OCI-LY1 (cell line): Measurements from ENCODE around the gene LPAR5.

Source experiments
- H2AFZ ChIP-seq: fragments of 200-600 bp; sonication (generic), shearing (Covaris generic); 2 replicates; pipeline ENCODE4 v1.6.0; 2014; ENCODE audit warnings: antibody characterized with exemption, mild to moderate bottlenecking, low read length
- H3F3A ChIP-seq: fragments of 200-600 bp; sonication (generic), shearing (Covaris generic); 2 replicates; pipeline ENCODE4 v1.6.0; 2014; ENCODE audit warnings: mild to moderate bottlenecking, antibody characterized with exemption, low read length, moderate library complexity; ENCODE audit not compliant: insufficient read depth
- H3K27ac ChIP-seq: fragments of 200-600 bp; sonication (generic); 2 replicates; pipeline ENCODE4 v1.5.1; 2014; ENCODE audit warnings: low read length, mixed run types, mild to moderate bottlenecking, low read depth; ENCODE audit not compliant: poor library complexity, severe bottlenecking
- H3K27me3 ChIP-seq: fragments of 200-600 bp; sonication (generic); 2 replicates; pipeline ENCODE4 v1.6.0; 2014; ENCODE audit warnings: antibody characterized with exemption, mild to moderate bottlenecking, low read length, moderate library complexity; ENCODE audit not compliant: insufficient read depth
- H3K36me3 ChIP-seq: fragments of 200-600 bp; sonication (generic); 2 replicates; pipeline ENCODE4 v1.6.1; 2014; ENCODE audit warnings: mild to moderate bottlenecking, antibody characterized with exemption, low read length, moderate library complexity, mixed read lengths; ENCODE audit not compliant: insufficient read depth
- H3K4me1 ChIP-seq: fragments of 200-600 bp; sonication (generic); 2 replicates; pipeline ENCODE4 v1.5.1; 2014; ENCODE audit warnings: mild to moderate bottlenecking, low read length, moderate library complexity; ENCODE audit not compliant: insufficient read depth, severe bottlenecking
- H3K4me2 ChIP-seq: fragments of 200-600 bp; sonication (generic), shearing (Covaris generic); 2 replicates; pipeline ENCODE4 v1.6.1; 2014; ENCODE audit warnings: low read length
- H3K4me3 ChIP-seq: fragments of 200-600 bp; sonication (generic); 2 replicates; pipeline ENCODE4 v1.5.1; 2014; ENCODE audit warnings: low read length, low read depth, mild to moderate bottlenecking, mixed read lengths; ENCODE audit not compliant: poor library complexity, severe bottlenecking
- H3K79me2 ChIP-seq: fragments of 200-600 bp; shearing (Covaris generic); 2 replicates; pipeline ENCODE4 v1.6.1; 2016; ENCODE audit warnings: mixed run types, low read length, mixed read lengths; ENCODE audit not compliant: insufficient read depth
- H3K9ac ChIP-seq: fragments of 200-600 bp; sonication (generic), shearing (Covaris generic); 2 replicates; pipeline ENCODE4 v1.6.1; 2014; ENCODE audit warnings: mild to moderate bottlenecking, low read length, mixed read lengths
- H3K9me2 ChIP-seq: fragments of 200-600 bp; sonication (generic), shearing (Covaris generic); 2 replicates; pipeline ENCODE4 v1.6.1; 2014; ENCODE audit warnings: low read depth, mild to moderate bottlenecking, low read length, mixed read lengths
- H3K9me3 ChIP-seq: fragments of 200-600 bp; shearing (Covaris generic); 2 replicates; pipeline ENCODE4 v1.6.1; 2014; ENCODE audit warnings: low read length, mixed read lengths
- H4K20me1 ChIP-seq: fragments of 200-600 bp; sonication (generic), shearing (Covaris generic); 2 replicates; pipeline ENCODE4 v1.6.0; 2016; ENCODE audit warnings: mild to moderate bottlenecking, low read length; ENCODE audit not compliant: insufficient read depth
- EZH2 ChIP-seq: fragments of 200-600 bp; sonication (generic), shearing (Covaris generic); IDR thresholded peaks from 2 replicates; pipeline ENCODE4 v1.8.0; 2017; ENCODE audit warnings: borderline replicate concordance, mixed run types, mild to moderate bottlenecking, antibody characterized with exemption, low read length, moderate library complexity, mixed read lengths
- TF ChIP-seq, protein P1 (sequence below): fragments of 200-600 bp; sonication (generic), shearing (Covaris generic); IDR thresholded peaks from 2 replicates; pipeline ENCODE4 v1.5.1; 2017; ENCODE audit warnings: mild to moderate bottlenecking, antibody characterized with exemption, low read length, moderate library complexity, mixed read lengths

LPAR5 gene

DNA sequence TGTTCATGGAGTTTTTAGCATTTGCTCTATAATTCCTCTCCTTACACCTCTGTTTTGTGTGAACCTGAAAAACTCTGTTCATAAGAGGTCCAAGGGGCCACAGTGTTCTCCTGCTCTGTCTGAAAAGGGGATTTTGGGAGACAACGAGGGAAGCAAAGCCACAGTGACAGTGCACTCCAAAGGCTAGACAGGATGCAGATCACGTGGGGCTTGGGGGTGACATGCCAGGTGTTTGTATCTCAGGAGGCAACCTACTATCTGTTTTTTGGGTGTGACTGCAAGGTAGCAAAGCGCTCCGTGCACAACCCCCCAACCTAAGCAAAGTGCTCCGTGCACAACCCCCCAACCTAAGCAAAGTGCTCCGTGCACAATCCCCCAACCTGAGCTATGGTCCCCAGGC lies 23.5 kb downstream of the LPAR5 start:
- Histone ChIP-seq H3K4me3 (no peak overlapping the region), H3K4me1 (peaks cover 36% of the 10 kb centered on the region), H4K20me1 (no peaks in the 10 kb centered on the region), H2AFZ (no peak overlapping the region), H3K9me3 (no peaks in the 10 kb centered on the region), H3K36me3 (no peaks in the 10 kb centered on the region), H3K9ac (peak overlapping the region; percentile 36; the same call in 1 of the 2 replicates), H3K27me3 (no peaks in the 10 kb centered on the region), H3K27ac (peak overlapping the region; percentile 86), H3K79me2 (no peaks in the 10 kb centered on the region), H3K4me2 (peak overlapping the region; percentile 53; the same call in 1 of the 2 replicates), H3F3A (peaks cover 28% of the 10 kb centered on the region), H3K9me2 (no peaks in the 10 kb centered on the region)
- TF ChIP-seq, protein P1, sequence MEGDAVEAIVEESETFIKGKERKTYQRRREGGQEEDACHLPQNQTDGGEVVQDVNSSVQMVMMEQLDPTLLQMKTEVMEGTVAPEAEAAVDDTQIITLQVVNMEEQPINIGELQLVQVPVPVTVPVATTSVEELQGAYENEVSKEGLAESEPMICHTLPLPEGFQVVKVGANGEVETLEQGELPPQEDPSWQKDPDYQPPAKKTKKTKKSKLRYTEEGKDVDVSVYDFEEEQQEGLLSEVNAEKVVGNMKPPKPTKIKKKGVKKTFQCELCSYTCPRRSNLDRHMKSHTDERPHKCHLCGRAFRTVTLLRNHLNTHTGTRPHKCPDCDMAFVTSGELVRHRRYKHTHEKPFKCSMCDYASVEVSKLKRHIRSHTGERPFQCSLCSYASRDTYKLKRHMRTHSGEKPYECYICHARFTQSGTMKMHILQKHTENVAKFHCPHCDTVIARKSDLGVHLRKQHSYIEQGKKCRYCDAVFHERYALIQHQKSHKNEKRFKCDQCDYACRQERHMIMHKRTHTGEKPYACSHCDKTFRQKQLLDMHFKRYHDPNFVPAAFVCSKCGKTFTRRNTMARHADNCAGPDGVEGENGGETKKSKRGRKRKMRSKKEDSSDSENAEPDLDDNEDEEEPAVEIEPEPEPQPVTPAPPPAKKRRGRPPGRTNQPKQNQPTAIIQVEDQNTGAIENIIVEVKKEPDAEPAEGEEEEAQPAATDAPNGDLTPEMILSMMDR = no peak
- no peak for TF ChIP-seq EZH2

DNA sequence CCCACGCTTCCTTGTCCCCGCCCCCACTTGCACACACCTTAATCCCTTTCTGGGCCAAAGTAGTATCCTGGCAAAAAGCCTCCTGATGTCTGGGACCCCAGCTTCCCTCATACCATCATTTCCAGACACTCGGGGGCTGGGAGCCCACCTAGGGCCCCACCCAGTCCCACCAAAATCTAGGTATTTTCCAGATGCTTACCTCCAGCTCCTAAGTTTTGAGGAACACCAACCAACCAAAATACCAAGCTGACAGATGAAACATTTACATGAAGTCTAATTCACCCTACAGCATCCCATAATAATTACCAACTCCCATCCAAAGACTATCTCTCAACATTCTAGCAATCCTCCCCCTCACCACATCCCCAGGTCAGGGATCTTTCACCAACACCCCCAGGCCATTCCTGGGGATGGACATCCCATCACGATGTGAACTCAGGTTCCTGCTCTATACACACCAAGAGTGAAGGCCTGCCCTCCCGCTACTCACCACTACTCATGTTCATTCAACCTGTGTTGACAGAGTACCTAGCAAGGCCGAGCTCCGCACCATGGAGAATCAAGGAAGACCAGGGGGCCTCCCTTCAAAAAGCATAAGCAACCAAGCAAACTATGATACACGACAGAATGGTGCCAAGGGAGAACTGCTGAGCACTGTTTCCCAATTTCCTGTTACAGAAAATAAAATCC lies 27.0 kb downstream of the LPAR5 start:
- H3K36me3 ChIP-seq = peaks cover 19% of the 10 kb centered on the region; the same call in 1 of the 2 replicates
- H3K27ac ChIP-seq = peak overlapping the region; percentile 68
- no peak overlapping the region for H2AFZ ChIP-seq
- peaks cover 53% of the 10 kb centered on the region for H3K4me1 ChIP-seq
- H3K27me3 ChIP-seq = no peaks in the 10 kb centered on the region
- TF ChIP-seq, protein P1 = no peak
- TF ChIP-seq EZH2 = no peak
- no peaks in the 10 kb centered on the region; the same call in 1 of the 2 replicates for H4K20me1 ChIP-seq
- no peak overlapping the region for H3K4me3 ChIP-seq
- H3K9ac ChIP-seq = no peak overlapping the region
- H3K79me2 ChIP-seq = peaks cover 24% of the 10 kb centered on the region
- H3K4me2 ChIP-seq = no peak overlapping the region
- no peaks in the 10 kb centered on the region for H3K9me3 ChIP-seq
- peaks cover 19% of the 10 kb centered on the region for H3F3A ChIP-seq
- no peaks in the 10 kb centered on the region for H3K9me2 ChIP-seq

DNA sequence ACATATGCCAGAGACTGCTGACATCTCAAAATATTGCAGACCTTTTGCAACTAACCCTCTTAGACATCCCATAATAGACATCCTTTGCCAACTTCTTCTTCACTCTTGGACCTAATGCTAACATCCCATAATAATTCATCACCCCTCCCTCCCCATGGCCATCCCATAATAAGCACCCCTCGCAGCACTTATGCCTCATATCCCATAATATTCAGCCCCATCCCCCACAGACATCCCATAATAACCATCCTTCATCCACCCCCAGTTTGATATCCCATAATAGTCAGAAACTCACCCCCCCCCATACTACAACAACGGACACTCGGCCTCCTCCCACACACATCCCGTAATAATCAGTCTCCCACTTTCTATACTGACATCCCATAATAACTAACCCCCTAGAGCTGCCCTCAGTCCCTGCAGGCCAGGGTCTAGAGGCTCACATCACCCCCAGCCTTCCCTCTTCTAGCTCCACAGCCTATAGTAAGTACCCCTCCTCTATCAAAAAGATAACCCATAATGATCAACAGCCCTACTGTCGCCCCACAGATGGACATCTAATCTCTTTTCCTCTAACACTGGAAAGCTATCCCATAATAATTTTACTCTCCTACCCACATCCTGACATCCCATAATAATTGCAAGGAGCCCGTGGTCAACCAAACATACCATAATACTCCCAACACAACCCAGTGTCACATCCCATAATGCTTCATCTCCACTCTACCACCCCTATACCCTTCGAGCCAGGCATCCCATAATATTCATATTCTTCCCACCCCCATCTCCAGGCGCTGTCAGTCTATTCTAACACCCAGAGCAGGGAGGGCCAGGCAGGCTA lies 27.8 kb downstream of the LPAR5 start:
- no peaks in the 10 kb centered on the region; the same call in 1 of the 2 replicates for H4K20me1 ChIP-seq
- H3K36me3 ChIP-seq = peaks cover 24% of the 10 kb centered on the region; the same call in 1 of the 2 replicates
- peak overlapping the region; percentile 68 for H3K27ac ChIP-seq
- H3K27me3 ChIP-seq = no peaks in the 10 kb centered on the region
- peaks cover 27% of the 10 kb centered on the region for H3K79me2 ChIP-seq
- no peak overlapping the region for H2AFZ ChIP-seq
- no peaks in the 10 kb centered on the region for H3K9me2 ChIP-seq
- H3K9me3 ChIP-seq = no peaks in the 10 kb centered on the region
- peaks cover 19% of the 10 kb centered on the region for H3F3A ChIP-seq
- H3K9ac ChIP-seq = no peak overlapping the region
- H3K4me1 ChIP-seq = peaks cover 55% of the 10 kb centered on the region
- TF ChIP-seq, protein P1 = no peak
- TF ChIP-seq EZH2 = no peak
- no peak overlapping the region for H3K4me2 ChIP-seq
- H3K4me3 ChIP-seq = no peak overlapping the region
